Activated CD4-positive, alpha-beta T cell treated with anti-CD3 and anti-CD28 coated beads, Interleukin-2, amount 50 U/mL, for 4 hours (primary cell): ENCODE measurements around the gene CTDSPL.

Source experiments
- DNase-seq, 2 experiments: peaks; one replicate each; pipeline ENCODE4 v3.0.0-alpha.2; 2020

CTDSPL gene

DNA sequence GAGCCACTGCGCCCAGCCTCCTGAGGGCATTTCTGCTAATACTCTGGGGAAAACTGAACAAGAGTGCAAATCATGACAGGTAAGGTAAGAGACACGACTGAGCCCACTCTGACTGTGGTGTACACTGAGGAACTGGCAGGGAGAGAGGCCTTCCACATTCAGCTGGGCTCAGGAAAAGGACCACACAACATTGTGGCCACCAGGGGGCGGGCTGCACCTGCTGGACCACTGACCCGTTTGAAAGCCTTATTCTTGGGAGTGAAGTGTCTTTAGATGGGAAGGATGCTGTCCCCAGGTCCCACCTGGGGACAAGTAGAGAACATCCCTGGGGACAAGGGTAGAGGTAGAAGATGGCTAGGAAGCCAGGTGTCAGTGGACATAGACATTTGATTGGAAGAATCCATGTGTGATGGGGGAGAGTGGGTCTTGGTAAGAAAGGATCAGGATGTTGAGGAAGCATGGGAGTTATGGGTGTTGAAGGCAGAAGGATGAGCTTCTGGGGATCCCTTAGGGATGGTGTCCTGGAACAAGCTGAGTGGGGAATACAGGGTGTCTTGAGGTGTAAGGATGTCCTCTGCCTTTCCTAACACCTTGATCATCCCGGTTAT, 6.2 kb upstream of the CTDSPL start:
- DNase-seq: peak; percentile 70 to 72

DNA sequence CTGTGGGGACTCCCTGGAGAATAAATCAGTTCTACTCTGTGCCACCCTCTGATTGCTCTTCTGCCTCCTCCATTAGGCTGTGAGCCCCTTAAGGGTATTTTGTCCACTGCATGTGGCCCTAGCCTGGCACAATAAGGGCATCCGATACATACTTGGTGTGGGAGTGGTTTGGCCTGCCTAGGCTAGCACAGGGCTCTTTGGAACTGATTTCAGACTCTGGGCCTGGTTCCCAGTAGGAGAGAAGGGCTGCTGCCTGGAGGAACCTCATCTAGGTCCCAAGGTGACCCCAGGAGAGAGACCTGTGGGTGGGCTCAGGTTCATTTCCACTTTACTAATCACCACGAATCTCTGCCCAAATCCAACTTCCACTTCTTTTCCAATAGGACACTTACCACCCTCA, 5.3 kb upstream of the CTDSPL start:
- DNase-seq: no peak

DNA sequence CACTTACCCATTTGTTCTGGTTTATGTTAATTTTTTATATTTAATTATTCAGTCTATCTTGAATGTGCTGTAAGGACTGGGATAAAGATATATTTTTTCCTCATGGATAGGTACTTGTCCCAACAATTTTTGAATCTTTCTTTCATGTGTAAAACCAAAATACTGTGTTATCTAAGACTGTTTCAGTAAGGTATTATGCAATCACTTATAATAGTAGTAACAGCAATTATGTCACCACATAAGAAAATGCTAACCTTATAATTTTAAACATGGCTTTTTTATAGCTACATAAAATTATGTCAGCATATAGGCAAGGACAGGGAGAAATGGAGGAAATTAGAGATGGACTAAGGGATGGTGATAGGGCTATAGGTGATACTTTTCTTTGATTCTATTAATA, 2.9 kb upstream of the CTDSPL start:
- DNase-seq: no peak

DNA sequence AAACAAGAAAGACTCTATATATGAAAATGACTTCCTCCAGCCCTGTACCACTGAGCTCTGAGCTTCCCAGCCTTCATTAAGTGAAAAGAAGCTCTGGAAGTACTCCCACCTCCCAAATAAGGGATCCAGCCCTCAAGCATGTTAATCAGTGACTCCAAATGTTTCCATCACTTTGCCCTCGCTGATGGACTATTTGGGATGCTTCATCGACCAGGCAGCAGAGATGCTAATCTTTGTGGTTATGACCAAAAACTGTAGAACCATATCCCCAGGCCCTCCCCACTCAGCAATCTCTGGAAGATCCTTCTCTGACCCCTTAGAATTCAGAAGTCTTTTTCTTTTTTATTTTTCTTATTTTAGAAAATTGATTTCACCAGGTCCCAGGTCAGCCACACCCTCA, 2.3 kb upstream of the CTDSPL start:
- DNase-seq: no peak

DNA sequence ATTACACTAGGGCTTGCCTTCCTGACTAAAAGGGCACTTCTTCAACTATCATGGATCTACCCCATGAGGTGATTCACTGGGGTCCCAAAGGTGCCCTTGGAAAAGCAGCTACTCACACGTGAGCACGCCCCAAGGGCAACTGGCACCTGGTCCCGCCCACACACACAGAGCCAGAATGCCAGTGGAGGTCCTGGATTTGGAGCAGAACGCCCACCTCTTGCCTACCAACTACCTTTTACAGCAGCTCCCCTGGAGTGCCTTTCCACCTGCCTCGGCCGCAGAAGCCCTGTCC, 1.8 kb upstream of the CTDSPL start:
- DNase-seq: no peak

DNA sequence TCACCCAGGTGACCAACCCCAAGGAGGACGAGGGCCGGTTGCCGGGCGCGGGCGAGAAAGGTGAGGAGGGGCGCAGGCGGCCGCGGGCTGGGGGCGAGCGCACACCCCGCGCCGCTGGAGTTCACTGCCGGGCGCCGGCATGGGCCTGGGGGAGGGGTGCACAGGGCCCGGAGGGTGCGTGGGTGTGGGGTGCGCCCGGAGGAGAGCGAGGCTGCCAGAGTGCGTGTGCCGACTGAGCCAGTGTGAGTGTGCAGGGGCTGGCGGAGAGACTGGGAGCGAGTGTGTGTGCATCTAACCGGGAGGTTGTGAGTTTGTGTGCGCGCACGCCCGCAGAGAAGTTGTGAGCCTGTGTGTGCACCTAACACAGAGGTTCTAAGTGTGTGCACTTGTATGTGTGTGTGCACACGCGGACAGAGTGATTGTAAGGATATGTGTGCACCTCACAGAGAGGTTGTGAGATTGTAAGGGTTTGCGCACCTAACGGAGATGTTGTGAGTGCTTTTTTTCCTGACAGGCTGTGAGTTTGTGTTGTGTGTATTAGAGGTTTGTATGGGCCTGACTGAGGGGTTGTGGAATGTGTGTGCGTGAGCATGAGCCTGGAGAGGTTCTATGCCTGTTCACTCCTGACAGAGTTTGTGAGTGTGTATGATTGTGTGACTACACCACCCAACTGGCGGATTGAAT, 681 bp downstream of the CTDSPL start:
- peak; percentile 49 to 55 for DNase-seq

DNA sequence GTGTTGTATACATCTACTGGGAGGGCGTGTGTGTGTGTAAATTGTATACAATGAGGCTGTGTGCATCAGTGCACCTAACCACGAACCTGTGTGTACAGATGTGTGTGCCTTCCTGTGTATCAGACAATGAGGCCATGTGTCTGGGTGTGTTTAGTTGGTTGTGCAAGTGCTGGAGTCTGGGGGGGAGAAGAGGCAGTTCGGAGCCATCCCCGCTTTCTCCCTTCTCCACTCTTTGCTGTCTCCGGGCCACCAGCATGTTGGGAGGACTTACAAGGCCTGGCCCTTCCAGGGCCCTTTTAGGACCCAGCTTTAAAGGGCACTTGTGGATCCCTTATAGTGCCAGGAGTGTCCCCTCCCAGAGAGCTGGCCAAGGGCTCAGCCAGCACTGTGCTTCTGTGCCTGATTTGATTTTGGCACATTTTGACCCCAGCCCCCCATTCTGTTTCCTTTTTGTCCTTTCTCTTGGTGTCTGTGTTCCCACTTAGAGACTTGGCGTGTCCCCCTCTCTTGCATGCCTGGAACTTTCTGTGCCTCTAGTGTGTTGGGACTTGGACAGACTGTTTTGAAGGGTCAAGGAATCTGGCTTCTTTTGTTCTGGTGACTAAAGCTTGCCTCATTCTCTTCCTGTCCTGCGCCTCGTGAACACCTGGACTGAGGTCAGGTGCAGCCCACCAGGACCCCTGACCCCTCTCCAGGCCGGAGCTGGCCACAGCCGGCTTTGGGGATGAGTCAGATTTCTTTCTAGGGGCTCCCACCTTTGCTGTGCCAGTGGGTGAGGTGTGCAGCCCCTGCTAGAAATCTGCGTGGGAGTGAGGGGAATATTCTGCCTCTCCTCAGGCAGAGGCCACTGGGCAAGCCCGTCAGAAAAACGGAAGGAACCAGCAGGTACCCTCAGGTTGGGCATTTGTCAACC, 1.5 kb downstream of the CTDSPL start:
- no peak for DNase-seq

DNA sequence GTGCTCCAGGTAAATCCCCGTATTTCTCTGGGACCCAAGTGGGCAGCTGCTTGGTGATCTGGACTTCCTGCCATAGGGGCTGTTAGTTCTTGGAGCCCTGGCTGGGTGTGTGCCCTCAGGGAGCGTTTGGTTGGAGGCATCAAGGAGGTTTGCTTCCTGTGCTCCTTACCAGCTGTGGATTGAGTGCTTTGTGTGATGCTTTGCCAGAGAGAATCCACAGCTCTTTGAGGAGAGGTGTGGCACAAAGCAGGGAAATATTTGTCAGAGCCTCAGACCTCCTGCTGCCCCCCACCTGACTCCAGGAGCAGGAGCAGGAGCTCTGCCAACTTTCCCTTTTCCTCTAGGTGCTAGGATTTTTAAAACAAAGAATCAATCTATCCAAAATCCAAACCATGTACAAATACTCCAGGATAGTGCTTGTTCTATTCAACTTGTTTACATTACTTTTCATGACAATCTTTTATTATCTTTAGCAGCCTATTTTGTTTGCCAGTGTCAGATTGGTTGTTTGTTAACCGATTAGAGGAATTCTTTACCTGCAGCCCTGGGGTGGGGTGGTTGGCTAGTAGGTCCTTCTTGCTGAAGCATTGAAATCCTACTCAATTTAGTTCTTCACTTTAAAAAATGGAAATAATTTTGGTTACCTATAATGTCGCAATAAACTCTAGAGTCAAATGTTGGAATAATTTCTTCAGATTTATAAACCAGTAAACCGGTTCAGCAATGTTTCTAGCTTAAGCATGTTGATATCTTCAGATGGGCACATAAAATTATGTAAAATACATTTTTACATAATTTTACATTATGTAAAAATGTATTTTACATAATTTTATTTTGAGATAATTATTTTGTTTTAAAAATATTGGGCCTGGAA, 2.5 kb downstream of the CTDSPL start:
- DNase-seq: no peak

DNA sequence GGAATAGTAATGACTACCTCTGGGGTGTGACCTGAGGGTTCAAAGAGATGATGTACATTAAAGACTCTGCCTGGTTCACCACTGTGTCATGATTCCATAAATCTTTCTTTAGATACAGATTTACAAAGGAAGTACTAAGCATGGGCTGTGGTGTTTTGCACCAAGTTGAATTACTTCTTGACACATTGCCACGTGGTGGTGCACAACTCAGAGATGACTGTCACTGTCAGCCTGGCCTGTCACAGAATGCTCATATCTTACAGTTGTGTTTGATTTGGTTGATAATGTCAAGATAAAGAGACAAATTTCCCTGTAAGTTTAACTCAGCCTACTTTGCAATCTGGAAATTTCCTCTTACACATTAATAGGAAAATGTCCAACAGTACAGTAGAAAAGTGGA, 3.2 kb downstream of the CTDSPL start:
- DNase-seq: no peak

DNA sequence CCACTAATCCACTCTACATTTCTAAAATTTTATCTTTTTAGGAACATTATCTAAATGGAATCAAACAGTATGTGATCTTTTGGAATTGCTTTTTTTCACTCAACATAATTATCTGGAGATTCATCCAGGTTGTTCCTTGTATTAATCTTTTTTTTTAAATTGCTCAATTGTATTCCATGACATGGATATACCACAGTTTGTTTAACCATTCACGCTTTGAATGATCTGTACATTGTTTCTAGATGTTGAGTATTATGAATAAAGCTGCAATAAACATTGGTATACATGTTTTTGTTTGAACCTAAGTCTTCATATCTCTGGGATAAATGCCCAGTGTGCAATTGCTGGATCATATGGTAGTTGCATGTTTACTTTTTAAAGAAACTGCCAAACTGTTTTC, 5.5 kb downstream of the CTDSPL start:
- no peak for DNase-seq

DNA sequence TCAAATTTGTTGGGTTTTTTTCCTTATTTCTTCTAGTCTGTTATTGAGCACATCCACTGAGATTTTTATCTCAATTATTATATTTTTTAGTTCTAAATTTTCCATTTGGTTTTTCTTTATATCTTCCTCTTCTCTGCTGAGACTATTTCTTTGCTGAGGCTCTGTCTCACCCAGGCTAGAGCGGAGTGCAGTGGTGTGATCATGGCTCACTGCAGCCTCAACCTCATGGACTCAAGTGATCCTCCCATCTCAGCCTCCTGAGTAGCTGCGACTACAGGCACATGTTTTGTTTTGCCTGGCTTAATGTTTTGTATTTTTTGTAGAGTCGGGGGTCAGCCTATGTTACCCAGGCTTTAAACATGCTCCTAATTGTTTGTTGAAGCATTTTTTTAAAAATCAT, 10.2 kb downstream of the CTDSPL start:
- no peak for DNase-seq

DNA sequence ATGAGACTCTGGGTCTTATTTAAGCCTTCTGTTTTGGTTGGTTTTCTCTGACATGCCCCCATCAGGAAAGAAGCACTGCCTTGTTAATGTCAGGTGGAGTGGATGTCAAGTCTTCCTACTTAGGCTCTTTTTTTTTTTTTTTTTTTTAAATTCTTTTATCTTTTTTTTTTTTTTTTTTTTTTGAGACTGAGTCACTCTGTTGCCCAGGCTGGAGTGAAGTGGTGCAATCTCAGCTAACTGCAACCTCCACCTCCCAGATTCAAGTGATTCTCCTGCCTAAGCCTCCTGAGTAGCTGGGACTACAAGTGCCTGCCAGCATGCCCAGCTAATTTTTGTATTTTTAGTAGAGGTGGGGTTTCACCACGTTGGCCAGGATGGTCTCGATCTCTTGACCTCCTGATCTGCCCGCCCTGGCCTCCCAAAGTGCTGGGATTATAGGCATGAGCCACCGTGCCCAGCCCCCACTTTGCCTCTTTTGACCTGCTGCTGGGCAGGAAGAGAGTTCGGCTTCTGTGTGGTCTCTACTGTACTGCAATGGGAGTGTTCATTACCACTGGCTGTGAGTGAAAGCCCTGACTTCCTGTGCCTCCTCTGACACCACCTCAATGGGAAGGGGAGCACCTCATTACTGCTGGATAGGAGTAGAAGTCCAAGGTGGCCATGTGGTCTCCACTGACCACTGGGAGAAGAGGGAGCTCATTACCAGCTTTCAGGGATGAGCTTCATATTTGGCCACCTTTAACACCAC, 10.9 kb downstream of the CTDSPL start:
- DNase-seq: no peak

DNA sequence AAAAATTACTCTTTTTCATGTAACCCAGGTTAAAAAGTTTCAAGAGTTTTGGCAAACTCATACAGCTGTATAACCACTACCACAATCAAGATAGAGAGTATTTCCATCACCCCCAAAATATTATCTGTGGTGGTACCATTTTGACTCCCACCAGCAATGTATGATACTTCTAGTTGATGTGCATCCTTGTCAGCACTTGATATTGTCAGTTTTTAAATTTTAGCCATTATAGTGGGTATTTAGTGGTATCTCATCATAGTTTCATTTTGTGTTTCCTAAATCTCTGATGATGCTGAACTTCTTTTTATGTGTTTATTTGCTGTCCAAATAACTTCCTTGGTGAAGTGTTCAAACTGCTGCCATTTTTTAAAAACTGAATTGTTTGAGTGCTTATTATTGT, 14.6 kb downstream of the CTDSPL start:
- DNase-seq: no peak

DNA sequence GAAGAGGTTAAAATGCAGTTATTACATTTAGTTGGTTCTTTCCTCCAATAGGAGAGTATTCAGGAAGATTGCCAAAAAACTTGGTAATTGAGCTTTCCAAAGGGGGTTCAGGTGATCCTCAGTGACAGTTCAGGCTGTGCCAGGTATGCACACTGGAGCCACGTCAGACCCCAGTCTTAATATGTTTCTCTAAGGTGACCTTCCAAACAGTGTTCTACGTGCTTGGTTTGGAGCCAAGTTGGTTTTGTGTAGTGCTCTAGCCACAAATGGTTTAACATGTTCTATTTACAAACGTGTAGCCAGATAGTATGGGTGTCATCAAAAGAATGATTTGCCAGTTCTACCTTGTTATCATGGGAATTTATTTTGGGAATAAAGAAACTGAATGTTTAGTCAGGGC, 21.0 kb downstream of the CTDSPL start:
- DNase-seq: no peak

DNA sequence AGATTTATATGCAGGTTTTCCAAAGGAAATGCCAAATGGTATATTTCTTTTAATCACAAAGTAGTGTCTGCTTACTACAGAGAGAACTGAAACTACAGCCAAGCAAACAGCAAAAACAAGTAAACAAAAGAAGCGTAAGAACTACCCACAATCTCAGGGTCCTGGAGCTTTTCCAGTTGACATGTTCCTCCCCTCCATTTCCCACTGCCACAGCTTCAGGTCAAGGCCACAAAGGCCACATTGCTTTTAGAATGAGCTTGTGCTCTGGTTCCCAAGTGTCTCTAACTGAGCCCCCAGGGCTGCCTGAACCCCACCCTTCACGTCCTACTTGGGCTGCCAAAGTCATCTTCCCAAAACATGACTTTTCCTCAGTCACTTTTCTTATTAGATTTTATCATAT, 24.1 kb downstream of the CTDSPL start:
- DNase-seq: no peak

DNA sequence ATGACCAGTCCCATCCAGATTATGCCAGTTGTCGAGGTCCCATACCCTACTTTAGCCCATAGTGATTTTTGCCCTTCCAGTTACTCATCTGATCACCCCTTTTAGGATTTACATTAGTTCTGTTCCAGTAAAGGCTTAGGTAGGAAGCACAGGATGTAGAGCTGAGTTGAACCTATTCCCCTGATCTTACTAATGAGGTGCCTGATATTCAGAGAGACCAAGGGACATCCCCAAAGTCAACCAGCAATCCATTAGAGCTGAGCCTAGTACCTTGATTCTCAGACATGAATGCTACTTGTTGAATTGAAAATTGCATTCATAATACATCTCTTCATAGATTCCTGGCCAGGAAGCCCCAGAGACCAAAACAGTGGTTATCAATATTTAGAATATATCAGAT, 24.7 kb downstream of the CTDSPL start:
- DNase-seq: no peak

DNA sequence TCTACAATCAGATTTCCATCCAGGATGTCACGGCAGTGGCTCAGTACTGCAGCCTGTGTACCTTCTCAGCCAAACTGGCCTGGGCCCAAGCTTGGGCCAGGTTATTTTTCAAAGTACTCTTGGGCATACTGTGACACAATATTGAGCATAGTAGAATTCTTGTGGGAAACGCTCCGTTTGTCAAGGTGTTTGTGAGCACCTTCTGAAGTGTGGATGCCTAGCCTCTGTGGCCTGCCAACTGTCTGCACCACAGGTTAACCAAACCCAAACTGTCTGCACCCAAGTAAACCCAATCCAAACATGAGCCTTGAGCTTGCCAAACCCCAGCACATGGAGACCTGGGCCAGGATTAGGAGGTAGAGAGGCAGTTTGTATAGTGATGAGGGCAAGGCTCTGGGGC, 25.4 kb downstream of the CTDSPL start:
- no peak for DNase-seq

DNA sequence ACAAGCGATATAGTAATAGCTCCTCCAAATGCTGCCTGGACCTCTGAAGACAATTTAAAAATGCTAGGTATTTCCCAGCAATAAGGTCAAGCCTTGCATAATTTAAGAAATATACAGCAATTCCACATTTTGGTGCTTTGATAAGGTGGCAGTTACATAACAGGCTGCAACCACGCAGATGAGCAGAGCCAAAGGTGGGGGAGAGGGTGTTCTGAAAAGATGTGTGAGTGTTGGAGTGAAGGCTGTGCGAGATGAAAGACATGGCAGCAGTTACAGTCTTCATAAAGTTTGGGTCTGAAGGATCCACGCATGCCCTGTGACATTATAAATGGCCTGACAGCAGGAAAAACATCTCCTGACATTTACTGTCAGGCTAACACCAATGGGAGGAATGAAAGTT, 26.1 kb downstream of the CTDSPL start:
- no peak for DNase-seq

DNA sequence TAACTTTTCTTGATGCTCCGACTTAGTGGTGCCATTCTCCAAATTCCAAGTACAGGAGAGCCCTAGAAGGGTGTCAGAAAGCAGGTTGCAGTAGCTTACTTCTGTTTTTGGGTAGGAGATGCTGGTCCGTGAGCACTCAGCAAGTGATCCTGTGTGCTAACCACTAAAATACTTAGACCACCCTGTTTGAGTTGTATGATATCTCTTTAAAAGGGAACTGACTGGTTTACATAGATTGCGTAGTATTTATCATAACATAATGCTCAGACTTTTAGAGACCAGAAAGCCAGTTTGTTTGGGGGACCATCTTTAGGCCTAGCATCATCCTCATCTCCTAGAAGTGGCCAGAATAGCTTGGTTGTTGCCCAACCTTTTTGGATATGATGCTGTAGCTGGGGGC, 26.7 kb downstream of the CTDSPL start:
- no peak for DNase-seq

DNA sequence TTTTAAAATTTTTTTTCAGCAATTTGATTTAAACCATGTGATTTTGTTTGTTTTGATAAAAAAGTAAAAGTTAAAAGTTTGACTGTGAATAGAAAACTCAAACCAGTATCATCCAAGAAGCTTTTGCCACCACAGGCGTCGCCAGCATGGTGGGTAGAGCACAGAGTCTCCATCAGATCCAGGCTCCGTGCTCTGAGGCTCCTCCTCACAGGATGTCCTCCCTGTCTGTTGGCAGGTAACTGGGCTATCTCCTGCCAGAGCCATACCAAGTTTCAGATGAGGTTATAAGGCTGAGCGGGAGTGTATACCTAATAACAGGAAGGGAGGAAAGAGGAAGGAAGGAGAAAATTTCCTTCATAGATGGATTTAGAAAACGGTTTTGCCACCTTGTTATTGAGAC, 28.8 kb downstream of the CTDSPL start:
- no peak for DNase-seq

DNA sequence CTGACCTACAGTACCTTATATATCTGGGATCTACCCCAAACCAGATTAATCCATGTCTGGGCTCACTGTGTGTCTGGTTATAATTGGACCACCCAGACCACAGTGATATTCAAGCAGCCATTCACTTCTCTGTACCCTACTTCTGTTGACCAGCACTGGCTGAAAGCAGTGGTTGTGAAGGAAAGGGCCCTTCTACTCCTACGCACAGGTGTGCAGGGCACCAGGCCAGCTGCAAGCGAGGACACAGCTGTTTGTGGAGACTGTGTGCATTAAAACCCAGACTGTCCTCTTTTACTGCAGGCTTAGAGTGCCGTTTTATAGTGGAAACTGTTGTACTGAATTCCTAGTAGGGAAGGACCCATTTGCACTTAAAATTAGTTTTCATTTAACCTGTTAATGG, 29.5 kb downstream of the CTDSPL start:
- DNase-seq: no peak

DNA sequence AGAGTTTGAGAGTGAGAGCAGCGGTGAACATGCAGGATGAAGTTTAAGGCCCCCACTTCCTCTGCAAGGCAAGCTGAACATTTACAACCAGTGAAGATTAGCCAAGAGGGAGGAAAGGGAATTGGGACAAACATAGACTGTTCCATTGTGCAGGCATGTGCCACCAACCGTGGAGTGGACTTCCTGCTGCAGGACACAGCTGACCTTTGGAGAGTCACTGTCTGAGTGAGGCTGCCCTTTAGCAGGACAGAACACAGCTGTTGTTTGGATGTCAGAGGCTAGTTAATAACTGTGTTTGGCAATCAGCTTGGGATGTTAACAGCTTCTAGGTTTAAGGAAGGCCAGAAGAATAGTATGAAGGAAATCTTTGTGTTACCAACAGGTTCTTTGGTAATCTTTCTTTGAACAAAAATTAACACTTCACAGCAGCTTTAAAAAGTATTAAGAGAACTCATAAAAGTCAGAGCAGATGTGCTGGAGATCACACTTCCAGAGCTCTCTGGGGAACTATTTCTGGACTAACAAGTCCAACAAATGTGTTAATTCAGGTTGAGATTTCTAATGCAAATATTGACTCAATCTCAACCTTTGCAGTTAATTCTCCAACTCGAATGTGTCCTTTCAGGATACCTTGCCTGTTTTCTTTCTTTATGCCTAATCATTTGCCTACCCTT, 31.4 kb downstream of the CTDSPL start:
- no peak for DNase-seq
